Central memory CD8-positive, alpha-beta T cell (primary cell): ENCODE data around the gene LAMA1.

Experiments
- ATAC-seq: fragments of 150-1000 bp; cut with Tn5 transposase; replicated peaks from 2 replicates; pipeline ENCODE4 v1.10.0; 2022; ENCODE audit warnings: mild to moderate bottlenecking, moderate FRiP score, moderate number of reproducible peaks; ENCODE audit not compliant: poor library complexity, severe bottlenecking; ENCODE audit errors: extremely low read depth
- DNase-seq, 2 donors: peaks; one replicate each; pipeline ENCODE4 v3.0.0; 2021; ENCODE audit warnings: low spot score in 2 of 2
- H3K27ac Mint-ChIP-seq: one replicate; pipeline ENCODE4 v1.8.0; 2022; ENCODE audit warnings: low read depth, mild to moderate bottlenecking, moderate library complexity, mixed read lengths
- H3K27me3 Mint-ChIP-seq: one replicate; pipeline ENCODE4 v1.8.0; 2022; ENCODE audit warnings: mixed read lengths
- H3K36me3 Mint-ChIP-seq: one replicate; pipeline ENCODE4 v1.8.0; 2022; ENCODE audit warnings: mild to moderate bottlenecking, moderate library complexity, mixed read lengths; ENCODE audit not compliant: insufficient read depth
- H3K4me1 Mint-ChIP-seq: one replicate; pipeline ENCODE4 v1.8.0; 2022; ENCODE audit warnings: mixed read lengths
- H3K4me3 Mint-ChIP-seq: one replicate; pipeline ENCODE4 v1.8.0; 2022; ENCODE audit warnings: mild to moderate bottlenecking, moderate library complexity, mixed read lengths
- H3K9me3 Mint-ChIP-seq: one replicate; pipeline ENCODE4 v1.8.0; 2022; ENCODE audit warnings: mixed read lengths

Gene LAMA1

GRCh38 chr18:7141287-7141686 is 23.7 kb upstream of the LAMA1 start:
- ATAC-seq (no peak), DNase-seq (no peak)
- no peak overlapping the region for H3K4me3 Mint-ChIP-seq
- peaks cover 6% of the 10 kb centered on the region for H3K9me3 Mint-ChIP-seq
- H3K4me1 Mint-ChIP-seq, result no peaks in the 10 kb centered on the region
- no peaks in the 10 kb centered on the region for H3K36me3 Mint-ChIP-seq
- no peak overlapping the region for H3K27ac Mint-ChIP-seq
- no peaks in the 10 kb centered on the region for H3K27me3 Mint-ChIP-seq

GRCh38 chr18:7139409-7139808 is 21.8 kb upstream of the LAMA1 start:
- DNase-seq (no peak), ATAC-seq (no peak)
- H3K27me3 Mint-ChIP-seq, result no peaks in the 10 kb centered on the region
- H3K4me3 Mint-ChIP-seq, result no peak overlapping the region
- peaks cover 6% of the 10 kb centered on the region for H3K9me3 Mint-ChIP-seq
- H3K36me3 Mint-ChIP-seq, result no peaks in the 10 kb centered on the region
- H3K4me1 Mint-ChIP-seq, result no peaks in the 10 kb centered on the region
- H3K27ac Mint-ChIP-seq, result no peak overlapping the region

- Mint-ChIP-seq H3K4me3 (no peak overlapping the region), H3K27ac (no peak overlapping the region), H3K9me3 (peaks cover 34% of the 10 kb centered on the region), H3K36me3 (no peaks in the 10 kb centered on the region), H3K4me1 (no peaks in the 10 kb centered on the region), H3K27me3 (no peaks in the 10 kb centered on the region)
- DNase-seq (no peak), ATAC-seq (no peak)
Measured at GRCh38 chr18:7133181-7133580, 15.6 kb upstream of the LAMA1 start.

- no peak overlapping the region for H3K4me3 Mint-ChIP-seq
- no peak overlapping the region for H3K27ac Mint-ChIP-seq
Measured at GRCh38 chr18:7132356-7133150, 15.0 kb upstream of the LAMA1 start.

GRCh38 chr18:7122376-7122775 is 4.8 kb upstream of the LAMA1 start:
- DNase-seq, result no peak
- no peaks in the 10 kb centered on the region for H3K27me3 Mint-ChIP-seq
- no peak overlapping the region for H3K27ac Mint-ChIP-seq
- no peaks in the 10 kb centered on the region for H3K36me3 Mint-ChIP-seq
- H3K9me3 Mint-ChIP-seq, result peaks cover 2% of the 10 kb centered on the region
- ATAC-seq, result no peak
- no peak overlapping the region for H3K4me3 Mint-ChIP-seq
- no peaks in the 10 kb centered on the region for H3K4me1 Mint-ChIP-seq

More at GRCh38 chr18:7132356-7133150, 15.0 kb upstream of the LAMA1 start:
- Mint-ChIP-seq H3K36me3 (no peaks in the 10 kb centered on the region), H3K4me1 (no peaks in the 10 kb centered on the region), H3K9me3 (peaks cover 36% of the 10 kb centered on the region), H3K27me3 (no peaks in the 10 kb centered on the region)
- ATAC-seq (no peak), DNase-seq (no peak)

GRCh38 chr18:7116792-7117389 is 706 bp downstream of the LAMA1 start:
- ATAC-seq, result no peak
- no peak for DNase-seq
- H3K9me3 Mint-ChIP-seq, result peaks cover 10% of the 10 kb centered on the region
- H3K4me3 Mint-ChIP-seq, result no peak overlapping the region
- H3K4me1 Mint-ChIP-seq, result no peaks in the 10 kb centered on the region
- no peak overlapping the region for H3K27ac Mint-ChIP-seq
- H3K36me3 Mint-ChIP-seq, result no peaks in the 10 kb centered on the region
- H3K27me3 Mint-ChIP-seq, result peaks cover 31% of the 10 kb centered on the region

- ATAC-seq (no peak), DNase-seq (no peak)
- Mint-ChIP-seq H3K27me3 (peaks cover 31% of the 10 kb centered on the region), H3K4me3 (no peak overlapping the region), H3K4me1 (no peaks in the 10 kb centered on the region), H3K36me3 (no peaks in the 10 kb centered on the region), H3K9me3 (peaks cover 10% of the 10 kb centered on the region), H3K27ac (no peak overlapping the region)
Measured at GRCh38 chr18:7116001-7116730, 1.4 kb downstream of the LAMA1 start.

GRCh38 chr18:7112936-7113335 is 4.7 kb downstream of the LAMA1 start:
- no peaks in the 10 kb centered on the region for H3K4me1 Mint-ChIP-seq
- DNase-seq, result no peak
- H3K36me3 Mint-ChIP-seq, result no peaks in the 10 kb centered on the region
- ATAC-seq, result no peak
- H3K27ac Mint-ChIP-seq, result no peak overlapping the region
- H3K4me3 Mint-ChIP-seq, result no peak overlapping the region
- H3K9me3 Mint-ChIP-seq, result peaks cover 15% of the 10 kb centered on the region
- peaks cover 31% of the 10 kb centered on the region for H3K27me3 Mint-ChIP-seq

- peaks cover 21% of the 10 kb centered on the region for H3K27me3 Mint-ChIP-seq
- H3K4me1 Mint-ChIP-seq, result no peaks in the 10 kb centered on the region
- ATAC-seq (no peak), DNase-seq (no peak)
- H3K4me3 Mint-ChIP-seq, result no peak overlapping the region
- no peaks in the 10 kb centered on the region for H3K36me3 Mint-ChIP-seq
- H3K27ac Mint-ChIP-seq, result no peak overlapping the region
- H3K9me3 Mint-ChIP-seq, result peaks cover 15% of the 10 kb centered on the region
Measured at GRCh38 chr18:7111134-7111533, 6.5 kb downstream of the LAMA1 start.

GRCh38 chr18:7105943-7106342 is 11.7 kb downstream of the LAMA1 start:
- Mint-ChIP-seq H3K27me3 (no peaks in the 10 kb centered on the region), H3K27ac (no peak overlapping the region), H3K36me3 (no peaks in the 10 kb centered on the region), H3K9me3 (peaks cover 5% of the 10 kb centered on the region), H3K4me1 (no peaks in the 10 kb centered on the region), H3K4me3 (no peak overlapping the region)
- DNase-seq, result no peak
- no peak for ATAC-seq

- H3K9me3 Mint-ChIP-seq, result peaks cover 5% of the 10 kb centered on the region
- H3K27me3 Mint-ChIP-seq, result no peaks in the 10 kb centered on the region
- DNase-seq (no peak), ATAC-seq (no peak)
- no peak overlapping the region for H3K27ac Mint-ChIP-seq
- H3K4me1 Mint-ChIP-seq, result no peaks in the 10 kb centered on the region
- H3K36me3 Mint-ChIP-seq, result no peaks in the 10 kb centered on the region
- no peak overlapping the region for H3K4me3 Mint-ChIP-seq
Measured at GRCh38 chr18:7105268-7105667, 12.3 kb downstream of the LAMA1 start.

GRCh38 chr18:7104649-7105048 is 12.9 kb downstream of the LAMA1 start:
- no peak overlapping the region for H3K4me3 Mint-ChIP-seq
- peaks cover 5% of the 10 kb centered on the region for H3K9me3 Mint-ChIP-seq
- DNase-seq, result no peak
- H3K27ac Mint-ChIP-seq, result no peak overlapping the region
- no peaks in the 10 kb centered on the region for H3K36me3 Mint-ChIP-seq
- no peaks in the 10 kb centered on the region for H3K27me3 Mint-ChIP-seq
- no peaks in the 10 kb centered on the region for H3K4me1 Mint-ChIP-seq
- no peak for ATAC-seq

GRCh38 chr18:7102131-7102530 is 15.5 kb downstream of the LAMA1 start:
- Mint-ChIP-seq H3K27me3 (no peaks in the 10 kb centered on the region), H3K4me3 (no peak overlapping the region), H3K36me3 (no peaks in the 10 kb centered on the region), H3K4me1 (no peaks in the 10 kb centered on the region), H3K27ac (no peak overlapping the region), H3K9me3 (no peaks in the 10 kb centered on the region)
- DNase-seq, result no peak
- no peak for ATAC-seq
